GM19395 (cell line): ENCODE results near the gene CLMN.
"Not testable (repeated sequence)": the region's sequence is repeated elsewhere in the genome, so short reads cannot be mapped to it uniquely, and the experiment has no call there.

Experiments
- ATAC-seq: cut with Tn5 transposase; IDR thresholded peaks from one replicate; pipeline ENCODE4 v1.9.1; 2021; ENCODE audit warnings: mild to moderate bottlenecking, moderate library complexity; ENCODE audit not compliant: unreplicated experiment

CLMN gene

DNA sequence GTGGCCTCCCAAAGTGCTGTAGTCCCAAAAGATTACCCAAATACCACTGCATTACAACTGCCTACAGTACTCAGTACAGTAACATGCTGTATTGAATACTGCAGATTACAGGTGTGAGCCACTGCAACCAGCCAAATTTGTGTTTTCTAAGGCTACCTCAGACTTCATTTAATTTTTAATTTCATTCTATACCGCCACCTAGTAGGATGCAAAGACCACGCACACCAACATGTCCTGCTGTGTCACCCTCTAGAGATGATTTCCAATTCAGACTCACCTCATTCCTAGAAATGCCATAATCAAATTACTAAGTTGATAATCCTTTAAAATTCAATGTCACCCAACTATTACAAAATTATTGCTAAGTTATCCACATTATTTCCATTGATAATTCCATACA is 177.5 kb downstream of the CLMN start:
- ATAC-seq: no peak

DNA sequence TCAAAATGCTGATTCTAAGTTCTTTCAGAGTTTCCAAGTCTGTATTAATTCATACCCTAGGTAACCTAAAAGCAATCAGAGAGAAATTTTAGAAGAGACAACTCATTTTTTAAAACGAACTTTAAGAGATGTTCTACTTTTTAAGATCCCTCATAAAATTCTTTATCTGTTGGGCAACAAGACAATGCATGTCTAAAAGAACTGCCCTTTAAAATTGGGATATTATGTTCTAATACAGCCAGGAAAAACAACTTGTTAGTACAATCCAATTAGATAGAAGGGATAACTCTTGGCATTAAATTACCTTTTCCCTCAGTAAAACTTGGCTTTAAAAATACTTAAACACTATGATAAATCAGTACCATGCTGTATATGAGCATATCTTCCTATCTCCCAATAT is 178.0 kb downstream of the CLMN start:
- ATAC-seq: no peak

DNA sequence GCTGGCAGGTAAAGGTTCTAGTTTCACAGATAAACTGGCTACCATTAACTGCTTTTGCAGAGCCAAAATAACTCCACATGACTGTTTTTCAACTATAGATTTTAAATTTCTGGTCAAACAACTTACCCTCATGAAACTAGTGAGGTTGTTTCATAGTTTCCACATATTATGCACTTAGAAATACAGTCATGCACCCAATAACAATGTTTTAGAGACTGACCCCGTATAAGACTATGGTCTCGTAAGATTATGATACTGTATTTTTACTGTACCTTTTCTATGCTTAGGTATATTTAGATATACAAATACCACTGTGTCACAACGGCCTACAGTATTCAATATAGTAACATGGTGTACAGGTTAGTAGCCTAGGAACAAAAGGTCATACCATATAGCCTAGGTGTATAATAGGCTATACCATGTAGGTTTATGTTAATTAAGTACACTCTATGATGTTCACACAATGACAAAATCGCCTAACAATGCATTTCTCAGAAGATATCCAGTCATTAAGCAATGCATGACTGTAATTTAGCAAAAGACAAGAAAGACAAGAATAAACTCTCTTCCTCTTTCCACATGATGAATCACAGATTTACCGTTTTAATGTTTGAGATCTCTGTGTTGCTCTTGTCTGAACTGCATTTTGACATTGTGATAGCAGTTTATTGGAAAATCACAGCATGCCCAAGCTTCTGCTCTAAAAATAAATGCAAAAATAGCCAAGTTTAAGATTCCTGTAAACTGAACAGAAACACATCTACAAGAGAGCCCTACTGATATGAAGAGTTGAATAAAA is 179.4 kb downstream of the CLMN start:
- ATAC-seq: no peak

DNA sequence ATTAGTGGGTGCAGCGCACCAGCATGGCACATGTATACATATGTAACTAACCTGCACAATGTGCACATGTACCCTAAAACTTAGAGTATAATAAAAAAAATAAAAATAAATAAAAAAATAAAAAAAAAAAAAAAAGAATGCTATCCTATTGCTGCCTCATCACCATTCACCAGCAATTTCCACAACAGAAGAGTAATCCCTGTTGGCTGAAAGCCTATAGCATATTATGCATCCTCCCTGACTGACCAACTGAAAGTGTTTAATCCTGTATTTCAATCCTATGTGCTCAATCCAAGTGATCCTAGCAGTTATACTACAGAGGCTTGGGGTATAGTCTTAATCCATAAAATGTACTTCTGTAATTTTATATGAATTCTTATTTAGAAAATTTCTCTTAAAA is 180.8 kb downstream of the CLMN start:
- ATAC-seq: no peak

DNA sequence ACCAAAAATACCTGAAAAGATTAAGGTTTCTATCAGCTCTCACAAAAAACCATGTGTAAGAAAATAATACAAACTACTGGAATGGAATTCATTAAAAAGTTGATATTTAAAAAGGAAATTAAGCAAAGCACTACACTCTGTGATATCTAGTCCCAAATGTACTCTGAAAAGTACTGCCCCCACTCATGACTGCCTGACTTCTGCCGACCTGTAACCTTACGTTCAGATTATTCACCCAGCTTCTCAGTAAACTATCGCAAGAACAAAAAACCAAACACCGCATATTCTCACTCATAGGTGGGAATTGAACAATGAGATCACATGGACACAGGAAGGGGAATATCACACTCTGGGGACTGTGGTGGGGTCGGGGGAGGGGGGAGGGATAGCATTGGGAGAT is 181.3 kb downstream of the CLMN start:
- not testable (repeated sequence) for ATAC-seq

DNA sequence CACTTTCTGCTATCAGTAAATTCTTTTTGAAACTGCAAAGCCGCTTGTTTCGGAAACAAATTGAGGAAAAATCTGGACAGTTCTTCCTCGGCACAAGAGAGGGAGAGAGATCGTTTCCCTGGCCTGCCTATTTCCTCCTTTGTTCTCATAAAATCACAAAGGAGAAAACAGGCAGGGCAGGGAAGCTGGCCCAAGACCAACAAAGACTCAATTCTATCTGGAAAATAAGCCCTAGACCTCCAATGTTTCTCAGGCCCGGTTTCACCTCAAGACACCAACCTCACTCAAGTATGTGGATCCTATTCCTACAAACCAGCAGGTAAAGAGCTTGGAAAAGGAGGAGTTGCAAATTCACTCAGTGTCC is 181.9 kb downstream of the CLMN start:
- no peak for ATAC-seq

DNA sequence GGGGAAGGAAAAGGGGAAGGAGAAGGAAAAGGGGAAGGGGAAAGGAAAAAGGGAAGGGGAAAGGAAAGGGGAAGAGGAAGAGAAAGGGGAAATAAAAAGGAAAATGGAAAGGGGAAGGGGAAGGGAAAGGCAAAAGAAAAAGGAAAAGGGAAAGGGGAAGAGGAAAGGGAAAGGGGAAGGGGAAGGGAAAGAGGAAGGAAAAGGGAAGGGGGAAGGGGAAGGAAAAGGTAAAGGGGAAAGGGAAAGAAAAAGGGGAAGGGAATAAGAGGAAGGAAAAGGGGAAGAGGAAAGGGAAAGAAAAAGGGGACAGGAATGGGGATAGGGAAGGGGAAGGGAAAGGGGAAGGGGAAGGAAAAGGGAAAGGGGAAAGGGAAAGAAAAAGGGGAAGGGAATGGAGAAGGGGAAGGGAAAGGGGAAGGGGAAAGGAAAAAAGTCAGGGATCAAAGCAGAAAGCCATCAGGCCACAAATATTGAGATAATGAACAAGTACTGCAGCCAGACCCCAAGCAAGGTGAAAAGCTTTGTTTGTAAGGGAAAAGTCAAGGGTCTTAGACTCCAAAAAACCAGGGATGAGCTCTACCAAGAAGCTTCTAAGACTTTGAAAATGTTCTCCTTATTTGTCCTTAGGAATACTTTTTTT is 182.4 kb downstream of the CLMN start:
- no peak for ATAC-seq

DNA sequence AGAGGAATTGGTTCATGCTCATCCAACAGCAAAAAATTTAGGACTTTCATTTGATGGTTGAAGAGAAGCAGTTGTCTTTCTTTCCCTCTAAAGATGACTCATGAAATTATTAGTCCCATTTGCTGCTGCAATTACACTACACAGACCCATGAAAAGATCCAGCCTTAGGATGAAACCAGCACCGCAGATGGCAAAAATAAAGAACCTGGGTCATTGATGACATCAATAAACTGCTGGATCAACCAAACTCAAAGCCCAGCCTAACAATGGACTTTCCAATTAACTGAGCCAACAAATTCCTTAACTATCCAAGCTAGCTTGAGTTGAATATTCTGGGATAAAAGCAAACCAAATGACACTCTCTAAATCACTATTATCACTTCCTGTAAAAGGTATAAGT is 183.1 kb downstream of the CLMN start:
- ATAC-seq: no peak

DNA sequence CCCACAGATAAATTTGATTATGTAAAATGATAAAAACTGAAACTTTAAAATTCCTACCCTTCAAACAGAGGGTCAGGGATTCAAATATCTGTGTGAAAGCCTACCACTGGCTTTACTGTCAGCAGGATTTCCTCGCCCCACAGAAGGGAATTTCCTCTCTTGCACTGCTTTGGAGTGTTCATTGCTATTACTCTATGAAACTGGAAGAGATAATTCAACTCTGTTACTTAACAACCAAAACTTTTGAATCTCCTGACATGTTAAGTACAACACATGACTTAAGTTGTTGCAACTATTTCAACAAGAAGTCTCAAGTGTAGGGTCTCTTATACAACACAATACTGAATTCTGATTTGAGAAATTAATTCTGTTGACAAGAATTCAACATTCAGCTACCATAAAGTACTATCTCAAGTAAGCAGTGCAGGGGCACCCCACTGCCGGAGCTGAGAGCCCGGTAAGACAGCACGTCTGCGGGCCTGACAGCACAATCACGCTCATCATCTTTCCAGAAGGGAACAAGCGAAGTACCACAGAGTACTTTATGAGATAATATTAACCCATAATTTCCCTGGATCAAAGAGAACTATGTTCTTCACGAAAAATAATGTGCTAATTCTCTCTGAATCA is 185.3 kb downstream of the CLMN start:
- ATAC-seq: no peak

DNA sequence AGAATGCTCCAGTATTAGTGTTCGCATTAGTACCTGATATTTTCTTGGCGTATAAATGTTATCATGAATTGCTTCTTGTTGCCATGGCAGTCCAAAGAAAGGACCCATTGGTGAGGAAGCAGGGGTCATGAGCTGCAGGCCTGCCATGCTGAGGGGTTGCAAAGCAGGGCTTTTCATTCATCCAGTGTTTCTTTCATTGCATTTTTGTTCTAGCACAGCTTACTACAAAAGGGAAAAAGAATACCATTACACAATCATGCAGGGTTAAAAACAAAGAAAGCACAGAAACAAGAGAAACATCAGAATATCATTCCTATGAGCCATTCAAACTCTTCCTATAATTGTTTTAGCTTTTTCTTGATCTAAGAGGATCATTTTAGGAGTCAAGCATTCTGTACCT is 186.4 kb downstream of the CLMN start:
- ATAC-seq: no peak

DNA sequence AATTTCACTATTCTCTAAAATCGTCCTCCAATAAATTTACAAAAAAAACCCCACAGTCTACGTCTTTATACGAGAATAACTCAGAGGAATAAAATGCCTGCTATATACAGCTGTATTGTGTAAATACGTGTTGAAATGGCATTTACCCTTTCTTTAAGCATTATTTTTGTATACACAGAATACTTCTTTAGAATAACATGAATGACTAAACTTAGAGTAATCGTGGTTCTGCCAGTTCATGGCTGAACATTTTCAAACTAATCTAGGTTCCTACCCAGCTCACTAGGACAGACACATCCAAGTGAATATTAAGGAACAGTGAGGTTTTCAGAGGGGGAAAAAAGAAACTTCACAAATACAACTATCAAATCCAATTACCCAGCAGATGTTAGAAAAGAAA is 186.9 kb downstream of the CLMN start:
- ATAC-seq: no peak
